Measurements from ENCODE around the gene SRP54. TPM values are rescaled to one million over a fixed set of nuclear protein-coding genes. Genes with fewer than 3 reads are reported as not detected.
A peak's percentile ranks its signal among the peaks of the same experiment; 100 is the strongest.
"Not testable (repeated sequence)": the region's sequence is repeated elsewhere in the genome, so short reads cannot be mapped to it uniquely, and the experiment has no call there.

The SRP54 gene
- polyA plus RNA-seq, 3 donors, result 24.9 to 33.6 (median 25.4) TPM

- H3K4me1 ChIP-seq (ENCODE audit: control insufficient read depth in 1 of 2, insufficient read depth in 2 of 2, low read length in 2 of 2); H2AFZ ChIP-seq (ENCODE audit: insufficient read depth, low read depth, low read length, poor library complexity, severe bottlenecking); H3K79me2 ChIP-seq (ENCODE audit: insufficient read depth, low read length); DNase-seq; H3K9ac ChIP-seq (ENCODE audit: insufficient read depth, low read length, poor library complexity, severe bottlenecking); H3K9me3 ChIP-seq (replicated peaks in 1 of 2; ENCODE audit: control insufficient read depth in 1 of 2, insufficient read depth in 1 of 2, low read length in 2 of 2); H3K9me3 Mint-ChIP-seq; H3K4me1 Mint-ChIP-seq; H3K4me3 Mint-ChIP-seq; H3K27me3 ChIP-seq (ENCODE audit: control insufficient read depth in 2 of 2, insufficient read depth in 2 of 2, low read length in 2 of 2); intact Hi-C loops (cut with micrococcal nuclease); H4K20me1 ChIP-seq (ENCODE audit: insufficient read depth, low read length); H3K27ac ChIP-seq (ENCODE audit: low read depth in 1 of 2, low read length in 2 of 2); H3K4me2 ChIP-seq (replicated peaks; ENCODE audit: extremely low read depth, low read length, poor library complexity, severe bottlenecking); H3K27ac Mint-ChIP-seq; H3K4me3 ChIP-seq (replicated peaks in 1 of 3; ENCODE audit: low read depth in 2 of 3, low read length in 3 of 3); H3K27me3 Mint-ChIP-seq (ENCODE audit: low read depth in 3 of 3): not testable (repeated sequence)
- 100% methylated on average over 1 of the region's 5 CpGs for WGBS (ENCODE audit: insufficient coverage)
- peaks cover 18 to 39% of the 10 kb centered on the region in 2 donors for H3K36me3 ChIP-seq (replicated peaks in 1 of 2; ENCODE audit: control insufficient read depth in 1 of 2, insufficient read depth in 2 of 2, low read length in 2 of 2)
- H3K36me3 Mint-ChIP-seq, result peaks cover 25 to 63% of the 10 kb centered on the region in 2 donors
These were observed 82.9 kb downstream of the SRP54 start for GRCh38 chr14:35065731-35066130.

- DNase-seq, result peak in 1 of 3 donors; percentile 36
- H2AFZ ChIP-seq (ENCODE audit: insufficient read depth, low read depth, low read length, poor library complexity, severe bottlenecking), result no peak overlapping the region
- Mint-ChIP-seq H3K27me3 (ENCODE audit: low read depth in 3 of 3) (no peaks in the 10 kb centered on the region), H3K4me3 (no peak overlapping the region), H3K9me3 (peaks cover 0 to 7% (median 2%) of the 10 kb centered on the region in 7 donors), H3K4me1 (peaks cover 3% of the 10 kb centered on the region), H3K36me3 (peaks cover 31 to 72% of the 10 kb centered on the region in 2 donors), H3K27ac (no peak overlapping the region)
- WGBS (ENCODE audit: insufficient coverage), result 100% methylated on average over 1 of the region's 4 CpGs
- H3K9me3 ChIP-seq (replicated peaks in 1 of 2; ENCODE audit: control insufficient read depth in 1 of 2, insufficient read depth in 1 of 2, low read length in 2 of 2), result no peaks in the 10 kb centered on the region
- no peaks in the 10 kb centered on the region for H3K79me2 ChIP-seq (ENCODE audit: insufficient read depth, low read length)
- no peak overlapping the region for H3K9ac ChIP-seq (ENCODE audit: insufficient read depth, low read length, poor library complexity, severe bottlenecking)
- H3K27me3 ChIP-seq (ENCODE audit: control insufficient read depth in 2 of 2, insufficient read depth in 2 of 2, low read length in 2 of 2), result no peaks in the 10 kb centered on the region
- no peak for TF ChIP-seq CTCF (IDR thresholded peaks at IDR 0.05)
- intact Hi-C loops (cut with micrococcal nuclease), result no loop called here
- no peak overlapping the region for H3K27ac ChIP-seq (ENCODE audit: low read depth in 1 of 2, low read length in 2 of 2)
- H3K36me3 ChIP-seq (replicated peaks in 1 of 2; ENCODE audit: control insufficient read depth in 1 of 2, insufficient read depth in 2 of 2, low read length in 2 of 2), result peaks cover 8 to 35% of the 10 kb centered on the region in 2 donors
- H3K4me1 ChIP-seq (ENCODE audit: control insufficient read depth in 1 of 2, insufficient read depth in 2 of 2, low read length in 2 of 2), result no peaks in the 10 kb centered on the region
- H3K4me2 ChIP-seq (replicated peaks; ENCODE audit: extremely low read depth, low read length, poor library complexity, severe bottlenecking), result no peak overlapping the region
- no peaks in the 10 kb centered on the region for H4K20me1 ChIP-seq (ENCODE audit: insufficient read depth, low read length)
- H3K4me3 ChIP-seq (replicated peaks in 1 of 3; ENCODE audit: low read depth in 2 of 3, low read length in 3 of 3), result no peak overlapping the region
These were observed 85.6 kb downstream of the SRP54 start for GRCh38 chr14:35068238-35069012.
